Measurements from ENCODE around the gene MUC4.
A peak's percentile ranks its signal among the peaks of the same experiment; 100 is the strongest.

The MUC4 gene, protein sequence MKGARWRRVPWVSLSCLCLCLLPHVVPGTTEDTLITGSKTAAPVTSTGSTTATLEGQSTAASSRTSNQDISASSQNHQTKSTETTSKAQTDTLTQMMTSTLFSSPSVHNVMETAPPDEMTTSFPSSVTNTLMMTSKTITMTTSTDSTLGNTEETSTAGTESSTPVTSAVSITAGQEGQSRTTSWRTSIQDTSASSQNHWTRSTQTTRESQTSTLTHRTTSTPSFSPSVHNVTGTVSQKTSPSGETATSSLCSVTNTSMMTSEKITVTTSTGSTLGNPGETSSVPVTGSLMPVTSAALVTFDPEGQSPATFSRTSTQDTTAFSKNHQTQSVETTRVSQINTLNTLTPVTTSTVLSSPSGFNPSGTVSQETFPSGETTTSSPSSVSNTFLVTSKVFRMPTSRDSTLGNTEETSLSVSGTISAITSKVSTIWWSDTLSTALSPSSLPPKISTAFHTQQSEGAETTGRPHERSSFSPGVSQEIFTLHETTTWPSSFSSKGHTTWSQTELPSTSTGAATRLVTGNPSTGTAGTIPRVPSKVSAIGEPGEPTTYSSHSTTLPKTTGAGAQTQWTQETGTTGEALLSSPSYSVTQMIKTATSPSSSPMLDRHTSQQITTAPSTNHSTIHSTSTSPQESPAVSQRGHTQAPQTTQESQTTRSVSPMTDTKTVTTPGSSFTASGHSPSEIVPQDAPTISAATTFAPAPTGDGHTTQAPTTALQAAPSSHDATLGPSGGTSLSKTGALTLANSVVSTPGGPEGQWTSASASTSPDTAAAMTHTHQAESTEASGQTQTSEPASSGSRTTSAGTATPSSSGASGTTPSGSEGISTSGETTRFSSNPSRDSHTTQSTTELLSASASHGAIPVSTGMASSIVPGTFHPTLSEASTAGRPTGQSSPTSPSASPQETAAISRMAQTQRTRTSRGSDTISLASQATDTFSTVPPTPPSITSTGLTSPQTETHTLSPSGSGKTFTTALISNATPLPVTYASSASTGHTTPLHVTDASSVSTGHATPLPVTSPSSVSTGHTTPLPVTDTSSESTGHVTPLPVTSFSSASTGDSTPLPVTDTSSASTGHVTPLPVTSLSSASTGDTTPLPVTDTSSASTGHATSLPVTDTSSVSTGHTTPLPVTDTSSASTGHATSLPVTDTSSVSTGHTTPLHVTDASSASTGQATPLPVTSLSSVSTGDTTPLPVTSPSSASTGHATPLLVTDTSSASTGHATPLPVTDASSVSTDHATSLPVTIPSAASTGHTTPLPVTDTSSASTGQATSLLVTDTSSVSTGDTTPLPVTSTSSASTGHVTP (N-terminal part only)

GRCh38 chr3:195811756-195812155 is at the start of gene MUC4:
Gene MUC4 (minus strand): TSS chr3:195811929. CDS start chr3:195811817, 112 bp downstream.
- DNase-seq (ENCODE audit: low read depth in 2 of 2): no peak

DNA sequence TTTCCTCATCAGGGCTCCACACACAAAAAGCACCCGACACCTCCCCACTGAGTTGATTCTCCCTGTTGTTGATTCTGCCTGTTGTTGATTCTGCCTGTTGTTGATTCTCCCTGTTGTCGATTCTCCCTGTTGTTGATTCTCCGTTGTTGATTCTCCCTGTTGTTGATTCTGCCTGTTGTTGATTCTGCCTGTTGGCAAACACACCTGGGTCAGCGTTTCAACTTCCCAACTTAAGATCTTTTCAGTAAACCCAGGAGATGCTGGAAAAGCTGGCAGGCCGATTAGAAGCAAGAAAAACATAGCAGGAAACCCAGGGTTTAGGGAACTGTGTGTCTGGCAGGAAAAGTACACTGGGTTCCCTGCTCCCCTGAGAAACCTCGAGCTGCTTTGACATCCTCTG is 48.7 kb upstream of the MUC4 start:
- no peak for DNase-seq (ENCODE audit: low read depth in 2 of 2)

- DNase-seq (ENCODE audit: low read depth in 2 of 2): no peak
These were observed 48.2 kb upstream of the MUC4 start for GRCh38 chr3:195859846-195860411.

DNA sequence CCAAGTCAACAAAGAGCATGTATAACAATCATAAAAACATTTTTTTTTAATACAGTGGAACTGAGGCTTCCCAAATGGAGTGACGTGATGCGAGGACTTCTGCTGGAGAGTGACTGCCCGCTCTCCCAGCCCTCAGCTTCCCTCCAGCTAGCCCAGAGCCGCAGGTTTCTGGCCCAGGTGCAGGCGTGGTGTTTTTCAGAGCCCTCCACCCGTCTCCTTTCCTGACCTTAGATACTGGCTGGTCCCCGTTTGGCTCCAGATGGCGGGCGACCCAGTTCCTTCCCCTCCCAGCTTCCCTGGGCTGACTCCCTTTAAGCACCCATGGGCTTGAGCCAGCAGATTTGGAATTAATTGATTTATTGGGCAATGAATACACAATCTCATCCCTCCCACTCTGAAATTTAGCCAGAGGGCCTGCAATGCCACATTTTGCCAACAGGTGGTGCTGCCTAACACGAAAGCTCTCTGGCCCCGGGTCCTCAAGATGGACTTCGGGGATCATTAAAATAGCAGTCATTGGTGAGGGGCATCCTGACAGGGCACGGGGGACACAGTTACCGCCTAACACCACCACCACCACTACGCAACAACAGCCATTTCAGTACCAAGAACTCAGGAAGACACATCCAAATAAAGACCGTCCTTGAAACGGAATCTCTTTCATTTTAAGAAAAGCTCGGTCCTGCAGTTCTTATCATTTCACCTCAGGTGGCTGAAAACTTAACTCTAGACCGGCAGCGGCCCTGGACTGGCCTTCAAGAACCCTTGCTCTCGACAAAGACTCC is 47.5 kb upstream of the MUC4 start:
- DNase-seq (ENCODE audit: low read depth in 2 of 2): peak; percentile 39 to 64

GRCh38 chr3:195856410-195857084 is 44.8 kb upstream of the MUC4 start:
- no peak for DNase-seq (ENCODE audit: low read depth in 2 of 2)

GRCh38 chr3:195855471-195856409 is 44.0 kb upstream of the MUC4 start:
- DNase-seq (ENCODE audit: low read depth in 2 of 2): no peak

- no peak for DNase-seq (ENCODE audit: low read depth in 2 of 2)
These were observed 43.0 kb upstream of the MUC4 start for GRCh38 chr3:195854628-195855294.

GRCh38 chr3:195853996-195854395 is 42.3 kb upstream of the MUC4 start:
- no peak for DNase-seq (ENCODE audit: low read depth in 2 of 2)

GRCh38 chr3:195853036-195853435 is 41.3 kb upstream of the MUC4 start:
- DNase-seq (ENCODE audit: low read depth in 2 of 2): no peak

- DNase-seq (ENCODE audit: low read depth in 2 of 2): peak; percentile 70 to 77
These were observed 39.3 kb upstream of the MUC4 start for GRCh38 chr3:195850857-195851543.

DNA sequence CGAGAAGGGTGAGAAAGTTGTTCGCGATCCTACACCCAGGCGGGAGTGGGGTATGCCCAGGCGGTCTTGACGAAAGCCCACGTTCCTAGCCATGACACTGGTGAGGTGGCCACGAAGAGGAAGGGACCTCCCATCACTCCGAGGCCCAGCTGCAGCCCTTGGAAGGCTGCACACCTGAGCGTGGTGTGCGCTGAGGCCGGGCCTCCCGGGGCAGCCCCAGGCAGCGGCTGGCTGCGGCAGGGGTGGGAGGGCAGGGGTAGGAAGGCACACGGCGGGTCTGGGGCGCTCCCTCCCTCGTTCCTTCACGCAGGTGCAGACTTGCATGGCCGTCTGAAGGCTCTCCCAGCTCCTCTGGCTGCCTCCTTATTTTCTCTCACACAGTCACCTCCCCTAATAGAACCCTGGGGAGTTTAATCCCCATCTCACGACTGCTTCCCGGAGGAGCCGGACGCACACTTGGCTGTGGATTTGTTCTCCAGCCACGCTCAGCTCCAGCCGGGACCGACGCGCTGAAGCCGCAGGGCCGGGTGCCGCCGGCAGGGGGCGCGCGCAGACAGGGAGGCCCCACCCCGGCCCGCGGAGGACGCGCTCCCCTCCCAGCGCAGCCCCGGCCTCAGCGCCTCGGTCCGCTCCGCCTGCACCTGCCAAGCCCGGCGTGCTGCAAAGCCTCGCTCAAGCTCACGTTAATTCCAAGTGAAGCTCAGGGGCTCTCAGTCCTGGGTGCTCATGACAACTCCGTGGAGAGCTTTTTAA is 37.8 kb upstream of the MUC4 start:
- DNase-seq (ENCODE audit: low read depth in 2 of 2): no peak

- no peak for DNase-seq (ENCODE audit: low read depth in 2 of 2)
These were observed 35.6 kb upstream of the MUC4 start for GRCh38 chr3:195847055-195847950.

DNA sequence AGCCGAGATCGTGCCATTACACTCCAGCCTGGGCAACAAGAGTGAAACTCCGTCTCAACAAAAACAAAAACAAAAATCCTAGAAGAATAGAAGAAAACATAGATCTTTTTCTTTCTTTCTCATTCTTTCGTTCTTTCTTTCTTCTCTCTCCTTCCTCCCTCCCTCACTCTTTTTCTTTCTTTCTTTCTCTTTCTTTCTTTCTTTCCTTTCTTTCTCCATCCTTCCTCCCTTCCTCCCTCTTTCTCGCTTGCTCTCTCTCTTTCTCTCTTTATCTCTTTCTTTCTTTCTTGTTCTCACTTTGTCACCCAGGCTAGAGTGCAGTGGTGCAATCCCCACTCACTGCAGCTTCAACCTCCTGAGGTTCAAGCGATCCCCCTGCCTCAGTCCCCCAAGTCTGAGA is 33.8 kb upstream of the MUC4 start:
- DNase-seq (ENCODE audit: low read depth in 2 of 2): no peak

GRCh38 chr3:195844671-195845218 is 33.0 kb upstream of the MUC4 start:
- DNase-seq (ENCODE audit: low read depth in 2 of 2): no peak

GRCh38 chr3:195839260-195840010 is 27.7 kb upstream of the MUC4 start:
- no peak for DNase-seq (ENCODE audit: low read depth in 2 of 2)
